ENCODE data around the gene HSPB9.

DNA sequence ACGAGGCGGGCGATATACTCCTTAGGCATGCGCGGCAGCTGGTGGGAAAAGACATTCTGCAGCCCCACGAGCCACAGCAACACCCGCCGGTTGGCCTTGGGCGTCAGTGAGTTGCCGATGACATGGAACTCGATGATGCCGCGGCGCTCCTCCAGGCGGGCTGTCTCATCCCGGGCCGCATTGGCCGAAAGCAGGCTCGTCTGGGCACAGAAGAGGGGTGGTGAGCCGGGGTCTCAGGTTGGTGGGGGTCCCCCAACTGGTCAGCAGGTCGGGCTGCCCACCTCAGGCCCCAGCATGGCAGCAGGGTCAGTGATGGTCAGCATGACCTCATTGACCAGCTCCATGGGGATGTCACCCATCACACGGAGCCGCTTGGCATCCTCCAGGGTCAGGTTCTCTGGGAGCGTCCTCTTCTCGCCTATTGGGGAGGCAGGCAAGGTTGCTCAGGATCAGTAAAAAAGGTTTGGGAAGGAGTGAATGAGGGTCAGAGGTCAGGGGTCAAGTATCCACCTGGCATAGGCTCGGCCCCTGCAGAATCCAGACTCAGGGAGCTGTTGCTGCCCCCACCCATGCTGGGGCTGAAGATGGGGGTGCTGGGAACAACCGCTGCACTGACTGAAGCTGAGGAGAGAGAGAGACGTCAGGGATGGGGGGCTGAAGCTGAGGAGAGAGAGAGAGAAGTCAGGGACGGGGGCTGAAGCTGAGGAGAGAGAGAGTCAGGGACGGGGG is 5.0 kb upstream of the HSPB9 start:
- TF ChIP-seq TAF1 (IDR thresholded peaks at IDR 0.05; ENCODE audit: low read depth) (no peak), YY1 (IDR thresholded peaks at IDR 0.05; ENCODE audit: low read depth) (no peak), CEBPB (IDR thresholded peaks at IDR 0.05) (no peak), EP300 (IDR thresholded peaks at IDR 0.05; ENCODE audit: borderline replicate concordance) (no peak), CREB1 (IDR thresholded peaks at IDR 0.05; ENCODE audit: low read depth) (no peak), TEAD4 (IDR thresholded peaks at IDR 0.05) (no peak), NFIC (IDR thresholded peaks at IDR 0.05) (no peak), EGR1 (IDR thresholded peaks at IDR 0.05) (no peak), RAD21 (IDR thresholded peaks at IDR 0.05; ENCODE audit: low read depth) (no peak)
- TF ChIP-seq, protein P1, sequence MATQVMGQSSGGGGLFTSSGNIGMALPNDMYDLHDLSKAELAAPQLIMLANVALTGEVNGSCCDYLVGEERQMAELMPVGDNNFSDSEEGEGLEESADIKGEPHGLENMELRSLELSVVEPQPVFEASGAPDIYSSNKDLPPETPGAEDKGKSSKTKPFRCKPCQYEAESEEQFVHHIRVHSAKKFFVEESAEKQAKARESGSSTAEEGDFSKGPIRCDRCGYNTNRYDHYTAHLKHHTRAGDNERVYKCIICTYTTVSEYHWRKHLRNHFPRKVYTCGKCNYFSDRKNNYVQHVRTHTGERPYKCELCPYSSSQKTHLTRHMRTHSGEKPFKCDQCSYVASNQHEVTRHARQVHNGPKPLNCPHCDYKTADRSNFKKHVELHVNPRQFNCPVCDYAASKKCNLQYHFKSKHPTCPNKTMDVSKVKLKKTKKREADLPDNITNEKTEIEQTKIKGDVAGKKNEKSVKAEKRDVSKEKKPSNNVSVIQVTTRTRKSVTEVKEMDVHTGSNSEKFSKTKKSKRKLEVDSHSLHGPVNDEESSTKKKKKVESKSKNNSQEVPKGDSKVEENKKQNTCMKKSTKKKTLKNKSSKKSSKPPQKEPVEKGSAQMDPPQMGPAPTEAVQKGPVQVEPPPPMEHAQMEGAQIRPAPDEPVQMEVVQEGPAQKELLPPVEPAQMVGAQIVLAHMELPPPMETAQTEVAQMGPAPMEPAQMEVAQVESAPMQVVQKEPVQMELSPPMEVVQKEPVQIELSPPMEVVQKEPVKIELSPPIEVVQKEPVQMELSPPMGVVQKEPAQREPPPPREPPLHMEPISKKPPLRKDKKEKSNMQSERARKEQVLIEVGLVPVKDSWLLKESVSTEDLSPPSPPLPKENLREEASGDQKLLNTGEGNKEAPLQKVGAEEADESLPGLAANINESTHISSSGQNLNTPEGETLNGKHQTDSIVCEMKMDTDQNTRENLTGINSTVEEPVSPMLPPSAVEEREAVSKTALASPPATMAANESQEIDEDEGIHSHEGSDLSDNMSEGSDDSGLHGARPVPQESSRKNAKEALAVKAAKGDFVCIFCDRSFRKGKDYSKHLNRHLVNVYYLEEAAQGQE (IDR thresholded peaks at IDR 0.05; ENCODE audit: low read depth): no peak
- TF ChIP-seq, protein P2, sequence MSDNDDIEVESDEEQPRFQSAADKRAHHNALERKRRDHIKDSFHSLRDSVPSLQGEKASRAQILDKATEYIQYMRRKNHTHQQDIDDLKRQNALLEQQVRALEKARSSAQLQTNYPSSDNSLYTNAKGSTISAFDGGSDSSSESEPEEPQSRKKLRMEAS (IDR thresholded peaks at IDR 0.05): no peak

Data from Ishikawa (cell line).